ENCODE results near the gene PPP2R2B. TPM values are rescaled to one million over a fixed set of nuclear protein-coding genes. Genes with fewer than 3 reads are reported as not detected.

Gene PPP2R2B
- total RNA-seq, 1 experiment from 2014 or later = not detected

DNA sequence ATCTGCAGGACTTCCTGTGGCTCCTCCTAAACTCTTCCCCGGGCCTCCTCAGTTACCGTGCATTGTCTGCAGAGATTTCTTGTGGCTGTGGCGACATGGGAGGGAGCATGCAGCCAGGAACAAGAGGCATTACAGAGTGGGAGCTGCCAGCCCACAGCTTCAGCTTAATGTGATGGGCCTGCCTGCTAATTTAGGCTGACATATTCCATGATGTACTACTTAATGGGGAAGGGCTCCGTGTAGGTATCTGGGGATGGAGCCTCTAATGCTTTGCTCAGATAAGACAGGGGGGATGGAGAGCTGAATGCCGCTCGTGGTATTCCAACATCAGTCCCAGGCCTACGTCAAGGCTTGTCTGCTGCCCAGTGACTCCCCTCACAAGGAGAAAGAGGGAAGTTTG is 225.0 kb downstream of the PPP2R2B start:
- no peak for DNase-seq (ENCODE audit: low read depth)

DNA sequence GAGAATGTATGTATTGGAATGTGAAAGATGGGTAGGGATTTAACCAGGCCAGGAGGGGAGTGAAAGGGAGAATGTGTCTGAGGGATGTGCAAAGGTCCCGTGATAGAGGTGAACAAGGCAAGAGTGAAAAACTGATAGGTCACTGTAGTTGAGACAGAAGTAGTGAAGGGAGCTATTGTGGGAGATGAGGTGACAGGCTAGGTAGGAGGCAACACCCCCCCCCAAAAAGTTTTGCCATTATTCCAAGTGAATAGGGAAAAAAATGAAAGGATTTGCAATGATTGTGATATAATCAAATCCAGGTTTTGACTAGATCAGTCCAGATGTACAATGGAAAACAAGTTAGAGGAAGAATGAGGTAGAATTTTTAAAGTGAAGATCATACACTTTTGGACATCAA is 226.0 kb downstream of the PPP2R2B start:
- DNase-seq (ENCODE audit: low read depth) = no peak

DNA sequence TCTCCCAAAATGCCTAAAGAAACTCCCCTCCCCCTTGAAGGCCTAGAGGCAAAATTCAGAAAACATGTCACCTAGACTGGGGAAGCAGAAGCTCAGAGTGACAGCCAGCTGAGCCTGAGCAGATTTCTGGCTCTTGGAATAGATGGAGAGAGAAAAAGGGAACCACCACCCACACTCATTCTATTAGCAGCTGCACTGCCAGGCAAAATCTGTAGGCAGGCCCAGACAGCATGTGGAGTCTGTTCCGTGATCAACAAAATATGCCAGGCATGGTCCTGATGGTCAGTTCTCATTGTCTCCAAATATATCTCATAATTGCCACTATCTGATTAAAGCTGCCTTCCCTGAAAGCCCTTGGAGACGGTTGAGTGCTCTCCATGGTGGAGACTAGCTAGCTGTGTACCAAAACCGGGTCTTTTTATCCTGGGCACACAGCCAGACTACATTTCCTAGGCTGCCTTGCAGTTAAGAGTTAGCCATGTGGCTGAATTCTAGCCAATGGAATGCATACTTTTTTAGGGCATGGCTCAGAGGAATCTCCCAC is 230.8 kb downstream of the PPP2R2B start:
- DNase-seq (ENCODE audit: low read depth) = no peak

DNA sequence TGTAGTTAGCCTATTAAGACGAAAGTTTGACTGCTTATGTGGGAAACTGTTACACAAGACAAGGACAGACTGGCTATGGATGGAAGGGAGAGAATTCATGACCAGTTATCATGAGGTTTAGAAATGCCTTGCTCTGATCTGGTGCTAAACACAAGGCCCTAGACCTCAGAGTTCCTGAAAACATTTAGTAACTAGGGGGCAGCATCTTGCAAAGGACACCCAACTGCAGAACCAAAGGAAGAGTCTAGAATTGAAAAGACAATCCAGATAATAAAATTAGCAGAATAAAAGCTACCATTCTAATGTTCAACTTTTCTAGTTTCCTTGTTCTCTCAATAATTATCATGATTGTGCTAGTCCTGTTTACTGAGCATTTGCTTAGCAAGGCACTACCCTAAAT is 232.1 kb downstream of the PPP2R2B start:
- DNase-seq (ENCODE audit: low read depth) = no peak

DNA sequence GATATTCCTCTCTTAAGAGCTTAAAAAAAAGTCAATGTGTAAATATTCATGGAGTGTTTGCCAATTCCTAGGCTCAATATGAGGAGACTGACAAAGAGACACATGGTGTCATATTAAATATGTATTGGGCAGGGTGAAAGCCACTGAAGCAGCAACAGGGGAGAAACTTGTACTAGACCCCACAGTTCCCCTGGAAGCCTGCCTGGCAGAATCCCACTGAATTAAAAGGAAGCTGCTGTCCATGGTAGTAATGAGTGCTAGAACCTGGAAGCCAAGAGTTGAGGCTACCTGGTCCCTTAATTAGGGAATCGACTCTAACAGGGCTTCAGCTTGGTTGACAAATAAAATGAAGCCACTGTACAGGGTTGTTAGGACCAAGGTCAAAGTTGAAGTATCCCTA is 233.2 kb downstream of the PPP2R2B start:
- DNase-seq (ENCODE audit: low read depth) = no peak

DNA sequence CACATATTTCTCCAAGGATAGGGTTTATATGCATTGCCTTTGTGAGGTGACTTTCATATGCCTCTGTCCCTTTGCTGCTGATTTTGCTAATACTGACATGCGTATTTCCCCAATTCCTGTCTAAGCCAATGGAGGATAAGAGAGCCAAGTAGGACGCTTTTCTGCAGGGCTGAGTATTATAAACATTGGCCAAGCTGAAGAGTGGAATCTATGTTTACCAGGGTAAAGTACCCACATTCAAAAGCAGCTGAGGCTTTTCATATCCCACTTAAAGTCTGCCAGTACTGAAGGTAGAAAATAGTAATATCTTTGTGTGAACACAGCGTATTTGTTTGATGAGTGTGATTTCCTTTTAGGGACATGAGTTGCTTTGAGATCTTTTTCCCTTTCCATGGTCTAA is 233.7 kb downstream of the PPP2R2B start:
- no peak for DNase-seq (ENCODE audit: low read depth)

DNA sequence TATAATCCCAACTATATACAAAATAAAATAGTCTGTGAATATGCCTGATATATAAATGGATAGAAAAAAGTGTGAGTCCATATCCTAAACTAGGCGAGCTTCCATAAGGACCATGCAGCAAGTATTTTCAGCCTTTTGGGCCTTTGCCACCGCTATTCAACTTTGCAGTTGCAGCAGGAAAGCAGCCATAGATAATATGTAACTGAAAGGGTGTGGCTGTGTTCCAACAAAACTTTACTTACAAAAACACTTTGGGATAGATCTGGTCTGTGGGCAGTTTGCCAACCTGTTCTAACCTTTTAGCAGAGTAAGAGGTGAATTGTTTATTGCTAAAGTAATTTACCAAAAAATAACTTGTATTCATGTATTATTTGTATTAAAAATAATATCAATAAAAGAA is 234.8 kb downstream of the PPP2R2B start:
- DNase-seq (ENCODE audit: low read depth) = no peak

DNA sequence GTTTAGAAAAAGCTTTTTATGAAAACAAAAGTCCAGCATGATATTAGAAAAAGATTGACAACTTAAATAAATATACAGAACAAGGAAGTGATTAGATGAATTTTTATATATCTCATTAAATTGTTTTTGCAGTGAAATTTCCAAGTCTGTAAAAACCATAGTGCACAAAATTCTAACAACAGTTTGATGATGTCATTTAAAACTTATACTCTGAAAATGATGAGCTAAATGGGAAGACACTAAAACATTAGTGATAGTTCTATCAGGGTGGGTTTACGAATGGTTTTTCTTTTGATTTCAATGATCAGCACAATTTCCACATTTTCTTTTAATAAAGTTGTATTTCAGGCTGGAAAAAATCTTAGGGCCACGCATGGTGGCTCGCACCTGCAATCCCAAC is 236.1 kb downstream of the PPP2R2B start:
- no peak for DNase-seq (ENCODE audit: low read depth)

DNA sequence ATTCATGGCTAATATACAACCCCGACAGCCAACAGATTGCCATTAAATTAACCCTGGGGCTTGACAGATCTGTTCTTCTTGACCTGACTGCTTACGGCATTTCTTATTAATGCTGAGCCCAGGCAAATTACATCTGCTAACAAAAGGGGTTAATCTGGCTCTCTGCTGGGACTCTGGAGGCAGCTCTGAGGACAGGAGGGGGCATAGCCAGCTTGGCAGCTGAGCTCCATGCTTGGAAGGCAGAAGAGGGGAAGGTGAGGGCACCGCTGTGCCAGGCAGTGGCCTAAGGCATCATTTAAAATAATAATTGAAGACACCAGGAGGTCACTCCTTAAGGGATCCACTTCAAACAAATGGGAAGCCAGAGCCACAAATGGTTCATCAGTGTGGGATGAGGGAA is 236.6 kb downstream of the PPP2R2B start:
- DNase-seq (ENCODE audit: low read depth) = no peak

DNA sequence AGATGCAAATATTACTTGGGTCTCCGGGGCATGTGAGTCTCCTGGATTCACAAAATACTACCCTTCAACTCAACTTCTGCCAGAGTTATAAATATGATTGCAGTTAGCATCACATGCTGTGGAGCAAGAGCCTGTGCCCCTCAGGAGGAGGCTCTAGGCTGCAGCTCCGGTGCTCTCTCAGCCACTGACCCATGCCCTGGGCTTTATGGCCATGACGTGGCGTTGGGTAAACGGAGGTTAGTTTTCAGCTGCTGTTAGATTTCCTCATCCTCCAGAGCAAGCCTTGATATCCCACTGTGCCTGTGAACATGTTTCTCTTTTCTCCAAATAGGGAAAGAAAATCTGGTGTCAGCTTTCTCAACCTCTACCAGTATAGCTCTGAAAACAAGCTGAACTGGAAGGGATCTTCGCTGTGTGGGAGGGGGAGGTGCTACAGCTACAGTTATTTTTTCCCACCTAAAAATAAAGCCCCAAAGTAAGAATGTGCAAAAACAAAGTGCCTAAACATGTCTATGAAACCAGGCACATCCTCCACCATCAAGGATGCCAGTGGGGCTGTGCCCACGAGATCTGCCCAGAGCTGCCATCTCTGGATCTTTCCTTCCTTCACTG is 238.2 kb downstream of the PPP2R2B start:
- no peak for DNase-seq (ENCODE audit: low read depth)

DNA sequence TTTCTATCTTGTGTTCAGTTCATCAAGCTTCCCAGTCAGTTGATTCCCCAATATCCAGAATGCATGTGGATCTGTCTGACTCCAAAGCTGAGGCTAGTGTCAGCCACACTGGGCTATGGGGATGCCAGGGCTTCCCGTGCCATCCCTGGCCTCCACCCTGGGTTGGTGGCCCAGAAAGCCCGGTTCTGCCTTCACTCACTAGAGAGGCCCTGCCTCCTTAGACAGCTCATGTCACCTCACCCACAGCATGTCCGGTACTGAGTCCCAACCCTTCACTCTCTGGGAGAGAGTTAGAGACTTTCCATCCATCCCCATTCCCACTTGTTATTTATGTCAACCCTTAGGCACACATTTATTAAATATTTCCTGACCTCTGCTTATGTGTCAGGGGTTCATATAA is 243.1 kb downstream of the PPP2R2B start:
- no peak for DNase-seq (ENCODE audit: low read depth)

DNA sequence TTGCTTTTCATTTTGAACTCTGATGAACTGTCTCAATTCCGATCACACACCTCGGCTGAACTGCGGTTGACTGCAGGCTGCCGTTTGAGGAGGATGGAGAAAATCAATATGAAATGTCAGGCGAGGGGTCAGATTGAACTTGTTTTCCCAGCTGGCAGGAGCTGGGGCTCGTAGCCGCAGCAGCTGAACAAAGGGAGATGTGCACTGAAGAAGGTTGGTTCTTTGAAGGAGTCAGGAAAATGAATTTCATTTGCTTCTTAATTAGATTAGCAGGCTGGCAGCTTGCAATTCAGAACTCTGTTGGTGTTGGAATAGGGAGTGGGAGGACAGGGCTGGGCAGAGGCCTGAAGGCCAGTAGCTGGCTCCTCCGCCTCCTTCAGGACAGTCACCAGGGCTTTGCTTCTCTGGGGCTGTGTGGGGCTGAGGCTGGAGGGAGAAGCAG is 245.2 kb downstream of the PPP2R2B start:
- no peak for DNase-seq (ENCODE audit: low read depth)

DNA sequence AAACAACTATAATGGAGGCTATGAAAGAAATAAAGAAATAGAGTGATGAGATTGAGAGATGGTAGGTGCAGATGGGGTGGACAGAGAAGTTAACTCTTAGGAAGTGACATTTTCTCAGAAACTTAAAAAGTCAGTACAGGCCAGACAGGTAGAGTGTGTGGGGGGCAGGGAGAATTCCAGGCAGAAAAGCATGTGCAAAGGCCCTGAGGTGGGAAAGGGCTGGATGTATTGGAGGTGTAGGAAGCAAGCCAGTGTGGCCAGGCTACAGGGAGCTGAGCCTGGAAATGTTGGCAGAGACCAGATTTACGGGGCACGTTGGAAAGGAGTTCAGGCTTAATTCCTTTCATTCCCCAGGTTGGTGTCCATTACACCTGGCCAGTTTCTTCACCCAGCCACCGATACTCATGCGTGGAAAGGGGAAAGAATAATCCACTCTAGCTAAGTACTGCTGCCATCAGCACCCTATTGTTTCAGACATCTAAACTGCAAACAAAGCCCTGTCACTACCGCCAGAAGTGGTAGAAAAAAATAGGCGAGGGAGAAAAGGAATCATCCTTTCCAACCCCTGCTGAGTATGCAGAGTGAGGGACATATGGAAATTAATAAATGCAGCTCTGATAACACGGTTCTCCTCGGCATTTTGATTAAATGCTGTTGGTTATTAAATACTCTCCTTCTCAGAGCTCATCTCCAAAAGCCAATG is 245.8 kb downstream of the PPP2R2B start:
- no peak for DNase-seq (ENCODE audit: low read depth)

DNA sequence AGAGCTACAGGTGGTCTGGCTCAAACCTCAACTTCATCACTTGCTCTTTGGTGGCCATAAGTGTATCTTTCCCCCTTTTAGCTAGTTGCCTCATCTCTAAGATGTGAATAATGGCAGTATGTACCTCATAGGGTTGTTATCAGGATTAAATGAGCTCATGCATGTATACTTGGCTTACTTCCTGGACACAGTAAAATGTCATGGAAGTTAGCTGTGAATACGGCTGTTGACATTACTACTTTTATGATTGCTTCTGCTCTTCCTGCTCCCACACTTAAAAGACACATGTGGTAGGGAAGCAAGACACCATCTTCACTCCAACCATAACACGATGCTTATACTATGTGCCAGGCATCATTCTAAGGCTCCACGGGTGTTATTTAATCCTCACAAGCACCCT is 248.1 kb downstream of the PPP2R2B start:
- DNase-seq (ENCODE audit: low read depth) = no peak

DNA sequence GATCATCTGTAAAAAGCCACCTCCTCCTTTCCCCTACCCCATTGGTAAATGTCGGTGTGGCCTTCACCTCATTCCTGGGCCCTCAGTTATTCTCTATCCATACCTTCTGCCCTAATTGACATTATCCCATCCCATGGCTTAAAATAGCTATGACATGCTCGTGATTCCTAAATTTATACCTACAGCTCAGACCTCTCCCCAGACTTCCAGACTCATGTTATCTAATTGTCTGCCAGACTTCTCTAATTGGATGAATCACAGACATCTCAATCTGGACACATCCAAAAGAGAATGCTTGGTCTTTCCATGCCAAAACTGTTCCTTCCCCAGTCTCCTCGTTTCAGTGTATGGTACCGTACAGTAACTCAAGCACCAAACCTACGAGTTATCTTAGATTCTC is 249.6 kb downstream of the PPP2R2B start:
- DNase-seq (ENCODE audit: low read depth) = no peak

DNA sequence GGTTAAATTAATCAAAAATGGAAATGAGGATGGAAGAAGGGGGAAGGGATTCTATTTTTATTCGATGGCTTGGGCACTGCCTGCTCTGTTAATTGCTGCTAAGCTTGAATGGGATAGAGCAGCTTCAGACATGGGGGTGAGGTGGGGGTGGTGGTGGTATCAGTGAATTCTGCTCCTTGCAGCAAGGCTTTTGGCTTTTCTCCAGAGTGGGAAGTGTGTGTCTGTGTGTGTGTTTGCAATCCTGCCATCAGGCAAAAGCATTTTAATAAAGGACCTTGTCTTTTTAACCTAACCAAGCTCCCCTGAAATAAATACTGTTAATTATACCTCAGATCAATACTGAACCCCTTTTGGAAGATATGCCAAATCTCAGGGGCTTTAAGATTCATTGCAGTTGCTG is 251.6 kb downstream of the PPP2R2B start:
- no peak for DNase-seq (ENCODE audit: low read depth)

DNA sequence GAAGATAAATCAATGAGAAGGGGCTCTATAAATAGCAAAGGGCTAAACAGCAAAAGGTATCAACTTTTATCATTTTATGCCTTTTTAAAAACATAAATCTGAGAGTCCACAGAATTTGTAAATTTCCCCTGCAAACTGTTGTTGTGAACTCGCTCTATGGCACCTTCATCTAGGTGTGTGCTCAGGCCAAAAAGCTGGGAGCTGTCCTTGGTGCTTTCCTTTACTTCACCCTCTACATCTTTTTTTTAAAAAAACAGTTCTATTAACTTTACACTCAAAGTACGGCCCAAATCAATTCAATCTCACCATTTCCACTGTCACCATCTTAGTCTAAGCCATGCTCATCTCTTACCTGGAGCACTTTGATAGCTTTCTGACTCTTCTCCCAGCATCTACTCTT is 254.4 kb downstream of the PPP2R2B start:
- no peak for DNase-seq (ENCODE audit: low read depth)

DNA sequence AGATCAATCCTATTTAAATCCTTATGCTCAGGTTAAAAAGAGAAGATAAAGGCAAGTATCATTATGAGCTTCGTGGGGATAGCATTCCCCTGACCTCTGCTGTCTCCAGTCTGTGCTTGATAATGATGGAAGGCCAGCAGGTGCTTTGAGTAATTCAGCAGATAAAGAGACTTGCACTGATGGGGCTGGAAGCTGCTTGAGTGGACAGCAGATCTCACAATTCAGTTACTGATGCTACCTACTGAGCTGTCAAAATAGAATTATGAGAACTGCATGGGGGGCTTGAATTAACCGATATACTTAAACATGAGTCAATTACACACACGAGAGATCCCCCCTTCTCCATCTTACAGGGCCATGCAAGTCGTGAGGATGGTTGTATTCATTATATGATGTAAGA is 254.9 kb downstream of the PPP2R2B start:
- DNase-seq (ENCODE audit: low read depth) = no peak

DNA sequence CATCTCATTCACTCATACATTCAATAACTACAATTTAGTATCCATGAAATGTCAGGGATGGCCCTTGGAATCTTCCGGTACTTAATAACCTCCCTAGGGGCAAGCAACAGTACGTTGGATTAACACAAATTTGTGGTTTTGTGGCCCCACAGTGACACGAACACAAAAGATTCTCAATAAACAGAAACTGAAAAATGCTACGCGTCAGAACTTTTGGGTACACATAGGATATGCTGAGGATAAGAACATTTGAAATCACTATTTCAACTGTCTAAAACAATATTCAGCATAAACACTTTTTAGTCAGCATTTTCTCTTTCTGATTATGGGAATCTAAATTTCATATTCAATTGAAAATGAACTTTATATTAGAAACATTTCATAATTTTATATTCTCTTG is 255.5 kb downstream of the PPP2R2B start:
- no peak for DNase-seq (ENCODE audit: low read depth)

DNA sequence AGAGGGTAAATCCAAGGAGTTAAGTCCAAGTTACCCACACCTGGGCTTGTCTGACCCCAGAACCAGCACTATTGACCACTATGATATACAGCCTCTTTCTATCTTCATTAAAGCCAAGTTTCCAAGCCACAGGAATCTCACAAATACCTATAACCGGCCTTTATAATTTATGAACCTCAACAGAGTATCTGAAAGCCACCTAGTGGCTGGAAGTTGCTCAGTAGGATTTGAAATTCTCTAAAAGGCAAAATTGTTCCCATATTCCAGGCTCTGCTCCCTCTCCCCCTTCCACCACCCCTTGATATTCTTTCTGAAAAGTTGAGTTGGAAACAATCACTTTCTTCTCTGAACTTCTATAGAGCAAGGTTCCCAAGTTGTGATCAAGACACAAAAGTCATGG is 256.2 kb downstream of the PPP2R2B start:
- DNase-seq (ENCODE audit: low read depth) = no peak

DNA sequence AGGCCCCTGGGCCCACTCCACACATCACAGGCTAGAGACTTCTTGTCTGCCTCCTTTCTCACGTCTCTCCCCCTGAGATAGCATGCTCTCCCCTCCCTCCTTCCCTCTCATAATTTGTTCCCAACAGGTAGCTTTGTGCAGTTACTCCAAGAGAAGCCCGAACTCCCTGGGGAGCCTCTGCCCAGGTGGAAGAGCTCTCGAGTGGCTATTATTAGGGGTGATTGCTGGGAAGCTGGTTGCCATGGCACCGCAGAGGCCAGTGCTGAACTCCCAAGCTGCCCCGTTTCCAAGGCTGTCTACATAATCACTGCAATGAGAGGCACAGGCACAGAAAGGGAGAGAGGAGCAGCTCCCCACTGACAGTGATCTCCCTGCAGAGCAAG is 257.9 kb downstream of the PPP2R2B start:
- no peak for DNase-seq (ENCODE audit: low read depth)

DNA sequence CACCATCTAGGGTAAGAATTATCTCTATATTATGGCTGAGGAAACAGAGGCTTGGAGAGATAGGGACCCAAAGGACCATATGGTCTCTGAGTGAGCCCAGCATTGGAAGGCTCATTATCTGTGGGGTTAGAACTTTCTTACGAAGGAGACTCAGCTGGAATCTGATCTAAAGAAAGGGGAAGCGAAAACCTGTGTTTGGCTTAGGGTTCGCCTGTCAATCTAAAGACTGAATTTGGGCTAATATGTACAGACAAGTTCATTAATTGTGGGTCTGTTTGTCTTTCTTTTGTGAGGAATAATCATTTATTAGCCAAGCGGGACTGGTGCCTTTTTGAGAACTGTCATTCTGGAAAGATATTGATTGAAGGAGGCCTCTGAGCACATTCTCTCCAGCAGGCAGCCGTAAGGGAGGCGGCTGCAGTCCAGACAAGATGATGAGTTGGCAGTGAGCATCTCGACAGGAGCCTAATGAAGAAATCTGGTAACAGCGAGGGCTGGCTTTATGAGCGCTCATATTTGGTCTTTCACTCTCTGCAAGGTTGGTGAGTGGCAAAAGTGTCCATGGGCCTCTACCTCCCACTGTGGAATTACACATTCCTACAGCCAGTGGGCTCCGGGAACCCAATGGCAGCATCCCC is 258.4 kb downstream of the PPP2R2B start:
- DNase-seq (ENCODE audit: low read depth) = no peak

DNA sequence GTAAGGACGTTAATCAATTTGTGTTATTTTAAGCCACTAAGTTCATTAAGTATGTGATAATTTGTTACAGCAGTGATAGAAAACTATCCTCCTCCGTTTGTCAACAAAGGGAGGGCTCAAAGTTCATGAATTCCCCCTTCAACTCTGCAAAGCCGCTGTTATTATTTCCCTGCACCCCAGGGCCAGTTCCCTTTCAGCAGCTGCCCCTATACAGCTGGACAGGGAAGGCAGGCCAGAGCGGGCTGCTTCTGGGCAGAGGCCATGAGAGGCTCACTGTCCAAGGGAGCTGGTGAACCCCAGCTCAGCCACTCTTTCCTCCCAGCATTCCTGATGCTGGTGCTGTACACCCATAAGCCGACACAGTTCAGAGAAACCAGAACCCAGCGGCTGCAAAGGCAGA is 260.1 kb downstream of the PPP2R2B start:
- no peak for DNase-seq (ENCODE audit: low read depth)
